ENCODE data around the gene ACSS1. TPM values are rescaled to one million over a fixed set of nuclear protein-coding genes. Genes with fewer than 3 reads are reported as not detected.

The ACSS1 gene
- total RNA-seq, 2 donors from 2014 or later, result 73.8 to 83.8 TPM

- no peak for TF ChIP-seq CTCF (IDR thresholded peaks at IDR 0.05)
- no peak for TF ChIP-seq POLR2A (IDR thresholded peaks at IDR 0.05)
- ATAC-seq, result no peak
- intact Hi-C loops (cut with DNase I), result no loop called here
- H3K4me1 ChIP-seq, result peaks cover 4% of the 10 kb centered on the region
- no peak overlapping the region for H3K4me3 ChIP-seq
- no peaks in the 10 kb centered on the region for H3K27me3 ChIP-seq
- WGBS, 2 donors, result 81 to 88% methylated on average over 18 to 20 of the region's 20 CpGs
- no peaks in the 10 kb centered on the region for H3K9me3 ChIP-seq
- H3K36me3 ChIP-seq (replicated peaks in 1 of 2; ENCODE audit: insufficient read depth in 1 of 2, low read depth in 2 of 2), result peaks cover 0 to 7% of the 10 kb centered on the region in 2 donors
- peak in 1 of 4 donors; percentile 7 for DNase-seq
- H3K27ac ChIP-seq, result no peak overlapping the region
These were observed 99.2 kb downstream of the ACSS1 start for GRCh38 chr20:24958506-24959385.

GRCh38 chr20:24957326-24958016 lies 100.5 kb downstream of the ACSS1 start:
- Histone ChIP-seq H3K36me3 (replicated peaks in 1 of 2; ENCODE audit: insufficient read depth in 1 of 2, low read depth in 2 of 2) (peaks cover 0 to 2% of the 10 kb centered on the region in 2 donors), H3K27ac (no peak overlapping the region), H3K4me1 (peaks cover 4% of the 10 kb centered on the region), H3K9me3 (no peaks in the 10 kb centered on the region), H3K4me3 (no peak overlapping the region), H3K27me3 (no peaks in the 10 kb centered on the region)
- no peak for ATAC-seq
- TF ChIP-seq CTCF (IDR thresholded peaks at IDR 0.05), result no peak
- no peak for TF ChIP-seq POLR2A (IDR thresholded peaks at IDR 0.05)
- 90 to 93% methylated on average over 12 to 18 of the region's 18 CpGs for WGBS, 2 donors
- intact Hi-C loops (cut with DNase I), result no loop called here
- peak in 1 of 4 donors; percentile 5 for DNase-seq

Small RNA genes lying within 50 kb of the gene (small RNA-seq; reads per million reads assigned to genes)
- not detected for gene RNU6-1257P

Other genes with a start within 250 kb of the ACSS1 start
- gene CST7, start 108.9 kb downstream of the ACSS1 start, total RNA-seq, result 1 to 10 TPM; 1.8 to 4.0 TPM
- gene APMAP, start 65.4 kb downstream of the ACSS1 start, total RNA-seq, result 10 to 100 TPM; 38.9 to 51.4 TPM
- gene VSX1, start 24.0 kb upstream of the ACSS1 start, total RNA-seq, result under 1 TPM in 1 of 2 donors, not detected in 1; 0.66 TPM
- 10 to 100 TPM; 59.9 to 79.8 TPM for gene ENTPD6, start 137.6 kb upstream of the ACSS1 start, total RNA-seq
- gene PYGB, start 189.9 kb upstream of the ACSS1 start, total RNA-seq, result 10 to 100 TPM; 34.8 to 42.8 TPM

Data from body of pancreas (tissue), 4 donors.